ENCODE data around the gene PHLPP2.
A peak's percentile ranks its signal among the peaks of the same experiment; 100 is the strongest.
"Not testable (repeated sequence)": the region's sequence is repeated elsewhere in the genome, so short reads cannot be mapped to it uniquely, and the experiment has no call there.

The PHLPP2 gene

DNA sequence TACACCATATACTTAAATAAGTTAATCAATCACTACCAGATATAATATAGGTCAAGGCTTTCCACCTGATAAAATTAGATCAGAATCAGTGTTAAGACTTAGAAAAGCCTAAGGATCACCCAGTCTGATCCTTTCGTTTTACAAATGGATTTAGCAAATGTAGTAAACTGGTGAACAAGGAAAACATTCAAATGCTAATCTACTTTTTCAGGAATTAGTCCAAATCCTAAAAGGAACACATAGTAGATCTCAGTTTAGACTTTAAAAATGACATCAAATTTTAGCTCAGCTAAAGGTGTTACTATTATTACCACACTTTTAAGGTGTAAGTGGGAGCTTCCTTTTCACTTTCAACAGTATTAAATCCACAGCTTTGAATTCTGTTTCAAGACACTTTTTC, 12.0 kb downstream of the PHLPP2 start:
- no peak for DNase-seq

DNA sequence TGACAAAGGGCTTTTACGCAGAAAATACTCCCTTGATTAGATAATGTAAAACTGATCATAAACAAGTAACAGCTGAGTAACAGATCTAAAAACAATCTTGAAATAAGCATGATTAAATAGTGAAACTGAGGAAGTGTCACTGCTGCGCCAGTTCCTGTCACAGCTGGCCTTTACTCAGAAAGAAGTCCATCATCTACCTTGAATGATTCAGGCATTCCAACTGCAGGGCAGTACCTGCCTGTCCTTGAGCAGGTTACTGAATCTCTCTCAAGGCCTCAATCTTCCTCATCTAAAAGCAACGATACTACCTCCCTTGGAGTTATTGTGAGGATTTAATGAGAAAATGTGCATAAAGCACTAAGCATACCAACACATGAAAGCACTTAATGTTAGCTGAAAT, 12.7 kb downstream of the PHLPP2 start:
- no peak for DNase-seq

GRCh38 chr16:71709229-71709781, 15.2 kb downstream of the PHLPP2 start:
- DNase-seq = no peak

GRCh38 chr16:71708696-71709095, 15.8 kb downstream of the PHLPP2 start:
- DNase-seq = no peak

DNA sequence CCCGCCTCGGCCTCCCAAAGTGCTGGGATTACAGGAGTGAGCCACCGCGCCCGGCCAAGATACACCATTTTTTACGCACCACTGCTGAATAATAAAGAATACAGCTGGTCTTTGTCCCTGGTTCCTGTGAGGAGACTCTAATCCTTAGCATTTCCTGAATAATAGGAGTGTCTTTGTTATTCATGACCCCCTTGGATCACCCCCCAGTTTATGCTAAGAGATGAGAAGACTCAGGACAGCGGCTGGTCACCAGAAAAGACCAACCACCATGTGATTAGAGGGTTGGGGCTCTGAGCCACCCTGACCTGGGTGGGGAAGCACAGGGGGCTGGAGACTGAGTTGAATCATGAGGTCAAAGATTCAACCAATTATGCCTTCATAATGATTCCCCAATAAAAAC, 17.3 kb downstream of the PHLPP2 start:
- DNase-seq = no peak

DNA sequence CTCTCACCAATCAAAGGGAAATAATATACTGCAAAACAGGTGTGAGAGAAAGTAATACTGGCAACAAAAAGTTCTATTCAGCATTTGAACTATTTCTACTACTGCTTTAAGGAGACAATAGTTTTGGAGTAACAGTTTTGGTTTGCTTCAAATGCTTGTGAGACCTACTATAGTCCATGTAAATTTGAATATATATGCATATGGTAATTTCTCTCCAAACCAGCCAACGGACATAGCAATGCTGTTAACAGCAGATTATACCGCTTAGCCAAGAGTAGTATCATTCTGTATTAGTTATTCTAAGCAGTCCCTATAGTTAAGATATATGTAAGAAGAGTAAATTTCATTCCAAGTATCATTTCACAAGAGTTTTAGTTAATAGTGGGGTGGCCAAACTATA, 18.5 kb downstream of the PHLPP2 start:
- no peak for DNase-seq

GRCh38 chr16:71703333-71703732, 21.2 kb downstream of the PHLPP2 start:
- no peak for DNase-seq

DNA sequence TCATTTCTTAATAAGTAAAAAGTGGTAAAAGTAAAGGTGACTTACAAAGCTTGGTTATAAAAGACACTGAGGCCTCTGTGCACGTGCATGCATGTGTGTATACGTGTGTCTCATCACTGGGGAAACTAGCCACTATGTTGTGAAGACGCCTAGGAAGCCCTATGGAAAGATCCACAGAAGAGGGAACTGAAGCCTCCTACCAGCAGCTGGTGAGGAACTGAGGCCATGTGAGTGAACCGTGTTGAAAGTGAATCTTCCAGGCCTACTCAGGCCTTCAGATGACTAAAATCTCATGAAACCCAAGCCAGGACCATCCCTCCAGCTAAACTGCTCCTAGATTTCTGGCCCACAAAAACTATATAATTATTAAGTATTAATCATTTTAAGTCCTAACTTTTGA, 23.7 kb downstream of the PHLPP2 start:
- DNase-seq = no peak

- no peak for DNase-seq
Measured at GRCh38 chr16:71698491-71698890, 26.0 kb downstream of the PHLPP2 start.

GRCh38 chr16:71693164-71693563, 31.3 kb downstream of the PHLPP2 start:
- no peak for DNase-seq

- no peak for DNase-seq
Measured at GRCh38 chr16:71689901-71690300, 34.6 kb downstream of the PHLPP2 start.

GRCh38 chr16:71687861-71688260, 36.6 kb downstream of the PHLPP2 start:
- DNase-seq = no peak

- not testable (repeated sequence) for DNase-seq
Measured at GRCh38 chr16:71684280-71684679, 40.2 kb downstream of the PHLPP2 start.

DNA sequence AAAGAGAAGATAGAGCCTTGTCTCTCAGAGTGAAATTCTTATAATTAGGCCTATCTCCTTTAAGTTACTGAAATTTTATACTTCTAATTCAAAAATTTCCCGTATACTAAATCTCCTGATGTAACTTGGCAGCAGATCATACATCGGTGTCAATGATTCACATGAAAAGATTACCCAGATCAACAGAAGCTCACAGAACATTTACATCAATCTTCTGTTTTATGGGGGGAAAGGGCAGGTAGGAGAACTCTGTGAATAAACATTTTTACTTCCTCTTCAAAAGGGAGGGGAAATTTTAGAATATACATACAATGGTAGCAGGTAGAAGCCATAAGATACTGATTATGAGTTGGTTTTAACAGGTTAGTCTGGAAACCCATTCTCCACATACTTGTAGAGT, 43.1 kb downstream of the PHLPP2 start:
- DNase-seq = no peak

GRCh38 chr16:71676236-71676635, 48.3 kb downstream of the PHLPP2 start:
- no peak for DNase-seq

DNA sequence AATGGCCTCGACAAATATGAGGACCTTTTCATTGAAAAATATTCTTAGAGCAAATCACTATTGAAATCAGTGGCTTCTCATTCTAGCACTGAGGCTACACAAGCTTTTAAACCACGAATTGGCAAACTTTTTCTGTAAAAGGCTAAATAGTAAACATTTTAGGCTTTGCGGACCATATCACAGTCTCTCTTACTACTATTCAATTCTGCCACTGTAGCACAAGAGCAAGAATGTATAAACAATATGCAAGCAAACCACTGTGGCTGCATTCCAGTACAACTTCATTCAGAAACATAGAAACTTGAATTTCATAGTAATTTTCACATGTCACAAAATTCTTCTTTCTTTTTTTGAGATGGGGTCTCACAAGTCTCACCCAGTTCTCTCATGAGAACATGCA, 49.1 kb downstream of the PHLPP2 start:
- DNase-seq = no peak

DNA sequence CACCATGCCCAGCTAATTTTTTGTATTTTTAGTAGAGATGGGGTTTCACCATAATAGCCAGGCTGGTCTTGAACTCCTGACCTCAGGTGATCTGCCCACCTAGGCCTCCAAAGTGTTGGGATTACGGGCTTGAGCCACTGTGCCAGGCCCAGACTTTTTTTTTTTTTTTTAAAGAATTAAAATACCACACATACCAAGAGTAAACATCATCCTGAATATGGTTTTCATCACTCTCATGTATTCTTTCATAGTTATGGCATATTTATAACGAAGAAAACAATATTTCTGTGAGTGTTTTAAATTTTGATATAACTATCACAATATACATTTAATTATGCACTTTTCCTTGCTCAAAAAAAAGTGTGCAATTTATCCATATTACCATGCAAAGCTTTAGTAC, 50.3 kb downstream of the PHLPP2 start:
- no peak for DNase-seq

DNA sequence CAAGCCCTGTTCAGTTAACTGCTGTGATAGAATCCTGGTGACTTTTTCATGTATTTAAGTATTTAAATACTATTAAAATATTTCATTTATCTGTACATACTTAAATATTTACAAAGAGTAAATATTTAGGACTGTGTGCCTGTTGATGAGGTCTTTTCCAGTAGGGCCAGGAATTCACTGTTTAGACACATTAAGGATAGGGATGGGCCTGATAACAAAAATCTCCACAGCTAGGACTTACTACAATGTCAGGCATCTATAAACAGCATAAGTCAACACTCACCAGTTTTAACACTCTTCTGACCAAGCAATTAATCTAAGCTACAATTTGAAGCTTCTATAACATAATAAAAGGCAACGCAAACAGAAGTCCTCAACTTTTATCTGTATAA, 50.9 kb downstream of the PHLPP2 start:
- DNase-seq = no peak

- DNase-seq = peak in 1 of 2 experiments; percentile 2
Measured at GRCh38 chr16:71672803-71673581, 51.5 kb downstream of the PHLPP2 start.

GRCh38 chr16:71672125-71672524, 52.4 kb downstream of the PHLPP2 start:
- no peak for DNase-seq

DNA sequence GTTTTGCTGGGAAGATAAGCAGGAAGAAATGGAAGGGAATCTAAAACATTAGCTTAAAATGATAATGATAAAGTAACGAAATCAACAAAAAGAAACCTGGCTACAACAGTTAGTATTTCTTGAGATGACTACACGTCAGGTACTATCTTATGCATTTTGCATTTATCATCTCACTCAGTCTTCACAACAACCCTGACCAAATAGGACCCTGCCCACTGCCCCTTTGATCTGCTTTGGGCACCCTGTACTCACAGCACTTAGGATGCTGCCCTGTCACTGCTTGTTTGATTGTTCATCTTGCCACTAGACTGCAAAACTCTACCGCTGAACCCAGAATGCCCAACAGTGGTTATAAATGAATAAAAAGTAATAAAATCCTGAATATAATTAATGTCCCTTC, 53.3 kb downstream of the PHLPP2 start:
- DNase-seq = no peak

GRCh38 chr16:71670537-71670936, 54.0 kb downstream of the PHLPP2 start:
- DNase-seq = no peak

DNA sequence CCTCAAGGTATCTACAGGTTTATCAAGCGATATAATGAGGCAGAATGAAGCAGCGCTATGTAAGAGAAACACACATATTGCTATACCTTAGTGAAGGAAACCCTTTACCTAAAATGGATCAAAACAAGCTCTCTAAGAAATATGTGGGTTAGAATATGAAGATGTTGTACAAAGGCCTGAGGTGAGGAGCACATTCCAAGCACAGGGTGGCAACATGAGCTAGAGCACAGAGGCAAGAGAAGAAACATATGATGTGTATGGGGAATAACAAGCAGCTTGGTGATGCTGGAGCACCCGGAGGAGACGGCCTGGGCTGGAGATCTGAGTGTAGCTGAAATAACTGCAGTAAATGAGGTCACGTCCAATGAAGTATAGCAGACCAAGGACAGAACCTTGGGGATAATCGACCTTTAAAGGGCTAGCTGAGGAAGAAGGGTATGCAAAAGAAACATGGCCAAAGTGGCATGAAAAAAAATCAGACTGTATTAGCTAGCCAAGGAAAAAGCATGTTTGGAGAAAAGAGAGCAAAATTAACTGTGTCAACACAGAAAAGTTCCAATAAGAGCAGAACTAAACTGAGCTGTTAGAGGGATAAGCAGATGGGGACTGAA, 54.5 kb downstream of the PHLPP2 start:
- no peak for DNase-seq

GRCh38 chr16:71666928-71667707, 57.4 kb downstream of the PHLPP2 start:
- DNase-seq = no peak

All from NCI-H2081 (cell line).